Activated CD4-positive, CD25-positive, alpha-beta regulatory T cell treated with anti-CD3 and anti-CD28 coated beads, Interleukin-2, amount 50 U/mL, for 16 hours (primary cell): ENCODE measurements around the gene CHDH.

Experiments
- DNase-seq: peaks from one replicate; pipeline ENCODE4 v3.0.0-alpha.2; 2020; ENCODE audit warnings: low read depth, low spot score

Gene CHDH

DNA sequence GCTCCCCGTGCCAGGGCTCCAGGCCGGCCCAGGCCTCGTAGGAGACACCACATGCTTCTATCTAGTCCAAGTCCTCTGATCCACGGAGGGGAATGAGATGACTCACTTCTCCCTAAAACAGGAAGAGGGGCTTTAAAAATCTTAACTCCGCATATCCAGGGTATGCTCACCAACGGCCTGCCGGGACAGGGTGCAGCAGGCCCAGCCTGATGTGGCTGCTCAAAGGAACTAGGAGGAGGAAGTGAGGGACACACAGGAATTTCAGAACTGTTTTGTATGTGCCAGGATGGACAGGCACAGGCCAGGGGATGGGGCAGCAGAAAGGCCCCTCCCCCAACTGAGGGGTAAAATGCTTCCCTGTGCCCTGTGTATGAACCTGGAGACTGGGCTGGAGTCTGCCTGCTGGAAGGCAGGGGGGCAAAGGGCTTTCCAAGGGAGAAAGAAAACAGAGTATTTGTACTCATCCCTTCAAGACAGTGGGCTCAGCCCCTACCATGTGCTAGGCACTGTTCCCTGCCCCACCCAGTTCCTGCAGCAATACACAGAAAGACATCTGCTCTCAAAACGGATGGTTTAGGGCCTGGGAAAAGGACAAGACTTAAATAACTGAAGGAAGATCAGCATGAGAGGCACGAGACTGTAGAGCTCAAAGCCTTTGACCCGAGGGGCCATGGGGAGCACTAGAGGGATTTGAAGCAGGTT lies 22.1 kb downstream of the CHDH start:
- no peak for DNase-seq

DNA sequence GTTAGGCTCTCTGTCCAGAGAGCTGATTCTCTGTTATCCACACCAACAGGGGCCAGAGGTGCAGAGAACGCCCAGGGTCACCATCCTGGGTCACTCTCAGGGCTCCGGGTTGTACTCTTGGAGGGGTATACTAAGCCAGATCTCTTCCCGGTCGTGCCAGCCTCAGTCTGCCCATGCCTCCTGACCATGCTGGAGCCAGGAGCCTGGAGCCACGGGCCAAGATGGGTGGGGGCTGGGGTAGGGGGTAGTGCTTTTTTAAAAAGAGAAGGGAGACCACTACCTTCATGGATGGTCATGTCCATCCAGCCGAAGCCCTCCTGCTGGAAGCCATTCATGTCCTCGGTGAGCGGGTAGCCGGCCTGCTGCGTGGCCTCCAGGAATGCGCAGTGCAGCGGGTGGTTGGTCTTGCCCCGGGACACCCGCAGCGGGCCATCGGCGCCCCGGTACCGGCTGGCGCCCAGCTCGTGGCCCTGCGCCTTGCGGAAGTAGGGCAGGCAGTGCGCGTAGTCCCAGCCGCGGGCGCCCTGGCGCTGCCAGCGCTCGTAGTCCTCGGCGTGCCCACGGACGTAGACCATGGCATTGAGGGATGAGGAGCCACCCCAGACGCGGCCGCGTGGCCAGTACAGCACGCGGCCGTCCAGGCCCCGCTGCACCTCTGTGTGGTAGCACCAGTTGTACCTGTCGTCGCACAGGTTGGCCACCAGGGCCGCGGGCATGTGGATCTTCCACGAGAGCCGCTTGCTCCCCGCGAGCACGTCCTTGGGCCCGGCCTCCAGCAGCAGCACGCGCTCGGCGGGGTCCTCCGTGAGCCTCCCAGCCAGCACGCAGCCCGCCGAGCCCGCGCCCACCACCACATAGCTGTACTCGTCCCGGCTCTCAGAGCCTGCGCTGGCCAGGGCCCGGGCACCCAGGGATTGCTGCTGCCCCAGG lies 22.9 kb downstream of the CHDH start:
- no peak for DNase-seq

DNA sequence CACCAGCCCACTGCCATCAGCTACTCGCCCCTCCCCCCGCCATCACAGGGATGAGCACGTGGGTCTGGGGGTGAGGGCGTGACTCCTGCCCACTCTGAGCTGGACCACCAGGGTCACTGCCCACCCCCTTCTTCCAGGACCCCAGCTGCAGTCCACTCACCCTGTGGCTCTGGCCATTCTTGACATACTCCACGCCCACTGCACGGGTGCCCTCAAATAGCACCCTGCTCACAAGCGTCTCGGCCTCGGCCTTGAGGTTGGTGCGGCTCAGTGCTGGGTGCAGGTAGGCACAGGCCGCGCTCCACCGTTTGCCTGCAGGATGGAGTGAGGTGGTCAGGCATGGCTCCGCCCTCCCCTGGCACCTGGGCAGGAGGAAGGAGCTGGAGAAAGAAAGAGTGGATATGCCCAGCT lies 23.9 kb downstream of the CHDH start:
- no peak for DNase-seq

DNA sequence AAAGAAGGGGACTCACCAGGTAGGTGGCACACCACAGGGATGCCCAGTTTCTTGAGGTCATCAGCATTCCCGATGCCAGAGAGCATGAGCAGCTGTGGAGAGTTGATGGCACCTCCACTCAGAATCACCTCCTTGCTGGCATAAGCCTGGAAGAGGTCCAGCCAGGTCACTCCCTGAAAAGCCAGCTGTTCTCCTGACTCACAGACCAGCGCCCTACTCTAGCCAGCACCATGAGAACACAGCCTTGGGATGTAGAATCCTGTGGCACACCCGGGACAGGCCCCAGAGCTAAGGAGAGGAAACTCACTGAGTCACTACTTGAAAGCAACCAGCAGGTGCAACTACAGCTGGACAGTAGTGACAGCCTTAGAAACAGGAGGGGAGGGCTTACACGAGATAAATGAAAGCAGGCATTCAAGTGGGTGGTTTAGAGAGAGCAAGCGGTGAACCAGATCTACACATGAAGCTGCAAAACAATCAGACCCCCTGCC lies 24.5 kb downstream of the CHDH start:
- DNase-seq, result no peak

DNA sequence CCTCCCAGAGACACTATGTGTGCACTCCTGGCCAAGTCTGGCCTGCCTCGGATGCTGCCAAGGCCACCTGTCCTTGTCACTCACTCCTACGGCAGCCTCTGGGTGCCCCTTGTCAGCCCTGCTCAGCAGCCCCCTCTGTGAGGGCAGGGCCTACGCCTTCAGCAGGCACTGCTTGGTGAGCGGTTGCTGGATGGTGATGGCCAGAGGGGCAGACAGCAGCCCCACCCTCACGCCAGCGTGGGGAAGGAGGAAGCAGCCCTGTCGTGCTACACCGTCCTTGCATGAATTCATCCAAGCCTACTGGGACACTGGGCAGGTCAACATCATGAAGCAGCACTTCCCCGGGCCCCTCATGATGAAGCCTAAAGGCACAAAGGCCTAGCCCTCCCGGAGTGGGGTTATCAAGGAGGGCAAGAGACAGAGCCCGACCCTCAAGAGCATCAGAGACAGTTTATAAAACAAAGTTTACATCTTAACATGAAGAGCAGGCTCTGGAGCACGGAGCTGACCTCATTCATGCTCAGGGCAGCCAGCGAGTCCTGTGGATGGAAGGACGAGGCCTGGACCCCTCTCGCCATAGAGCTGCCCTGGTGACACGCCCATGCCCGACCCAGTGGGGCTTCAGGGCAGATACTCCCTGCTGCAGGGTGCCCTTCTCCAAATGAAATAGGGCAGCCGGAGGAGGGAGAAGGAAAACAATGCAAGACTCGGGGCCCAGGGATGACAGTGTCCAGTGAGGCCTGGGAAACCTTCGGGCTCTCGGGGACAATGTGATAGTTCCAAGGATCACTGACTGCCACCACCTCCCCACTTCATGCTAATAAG lies 25.3 kb downstream of the CHDH start:
- DNase-seq, result no peak

DNA sequence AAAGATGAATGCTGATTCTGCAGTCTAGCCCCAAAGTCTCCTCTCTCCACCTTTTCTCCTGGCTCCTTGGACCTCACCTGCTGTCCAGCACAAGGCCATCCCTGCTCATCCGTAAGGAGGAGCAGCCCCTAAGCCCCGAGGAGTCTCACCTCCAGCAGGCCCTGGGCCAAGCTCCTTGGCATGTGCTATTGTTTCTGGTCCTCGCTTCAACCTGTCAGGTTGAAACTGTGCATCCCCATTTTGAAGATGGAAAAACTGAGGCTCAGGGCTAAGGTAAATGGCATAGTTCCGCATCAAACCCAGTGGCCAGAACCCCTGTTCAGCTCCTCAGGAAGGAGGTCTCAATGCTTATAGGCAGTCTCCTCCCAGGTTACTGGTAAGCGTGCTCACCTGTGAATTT lies 26.1 kb downstream of the CHDH start:
- DNase-seq, result no peak

DNA sequence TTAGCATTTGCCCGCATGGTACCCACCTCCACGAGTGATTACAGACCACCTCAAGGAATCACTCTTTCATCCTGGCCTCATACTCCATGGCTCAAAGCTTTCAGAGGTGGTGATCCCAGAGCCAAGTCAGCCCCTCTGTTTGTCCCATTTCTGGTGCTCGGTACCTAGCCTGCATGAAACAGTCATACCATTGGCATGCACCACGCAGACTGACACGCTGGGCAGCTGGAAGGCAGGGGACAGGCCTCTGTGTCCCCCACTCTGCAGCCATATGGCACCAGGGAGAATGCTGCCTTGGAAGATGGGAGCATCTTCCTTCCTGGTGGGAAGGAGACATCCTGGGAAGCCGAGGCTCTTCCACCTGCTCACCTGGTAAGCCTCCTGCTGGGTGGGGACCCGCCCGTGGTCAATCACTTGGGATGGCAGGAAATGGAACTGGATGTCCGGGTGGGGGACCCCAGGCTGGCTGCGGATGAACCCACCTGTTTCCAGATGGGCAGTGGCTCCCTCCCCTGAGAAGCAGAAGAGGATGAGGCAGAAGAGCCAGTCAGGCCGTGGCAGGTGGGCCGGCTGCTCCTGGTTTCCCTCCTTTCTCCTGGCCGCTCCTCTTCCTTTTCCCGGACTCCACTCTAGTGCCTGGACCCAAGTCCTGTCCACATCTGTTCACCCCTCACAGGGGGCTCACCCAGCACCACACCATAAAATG lies 26.9 kb downstream of the CHDH start:
- DNase-seq, result no peak

DNA sequence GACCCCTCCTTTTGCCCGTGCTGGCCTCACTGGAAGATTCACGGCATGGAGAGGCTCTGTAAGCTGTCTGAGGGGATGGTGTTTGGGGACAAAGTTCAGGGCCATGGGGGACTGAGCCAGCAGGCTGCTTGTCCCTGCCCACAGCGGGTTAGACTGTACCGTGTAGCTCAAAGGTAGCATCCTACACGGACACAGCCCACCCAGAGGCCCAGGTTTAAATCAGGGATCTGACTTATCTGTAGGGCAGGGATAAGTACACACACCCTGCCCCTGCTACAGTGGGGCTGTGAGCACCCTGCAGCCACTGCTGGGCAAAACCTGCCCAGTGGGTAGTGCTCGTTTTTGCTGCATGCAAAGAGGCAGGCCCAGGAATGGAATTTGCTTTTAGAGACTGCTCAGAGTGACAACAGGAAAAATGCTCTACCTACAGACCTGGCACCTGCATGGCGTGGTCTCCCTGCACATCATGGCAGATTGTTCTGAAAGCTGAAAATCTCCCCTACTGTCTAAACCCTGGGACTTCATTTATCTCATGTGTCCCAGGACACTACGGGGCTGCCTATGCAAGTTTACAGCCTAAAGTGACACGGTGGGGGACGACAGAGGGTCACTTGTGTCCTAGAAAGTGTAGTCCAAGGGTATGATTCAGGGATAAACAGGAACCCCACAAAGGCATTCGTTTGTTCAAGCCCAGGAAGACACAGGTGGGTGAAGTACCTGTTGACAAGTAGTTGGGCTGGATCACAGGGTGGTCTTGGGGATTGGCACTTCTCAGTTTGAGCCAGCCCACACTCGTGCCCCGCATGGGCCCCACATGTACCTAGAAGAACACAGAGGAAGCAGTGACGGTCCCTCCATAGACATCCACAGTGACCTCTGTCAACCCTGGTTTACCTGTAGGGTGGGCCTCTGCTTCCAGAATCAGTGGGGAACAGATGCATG lies 27.7 kb downstream of the CHDH start:
- no peak for DNase-seq

DNA sequence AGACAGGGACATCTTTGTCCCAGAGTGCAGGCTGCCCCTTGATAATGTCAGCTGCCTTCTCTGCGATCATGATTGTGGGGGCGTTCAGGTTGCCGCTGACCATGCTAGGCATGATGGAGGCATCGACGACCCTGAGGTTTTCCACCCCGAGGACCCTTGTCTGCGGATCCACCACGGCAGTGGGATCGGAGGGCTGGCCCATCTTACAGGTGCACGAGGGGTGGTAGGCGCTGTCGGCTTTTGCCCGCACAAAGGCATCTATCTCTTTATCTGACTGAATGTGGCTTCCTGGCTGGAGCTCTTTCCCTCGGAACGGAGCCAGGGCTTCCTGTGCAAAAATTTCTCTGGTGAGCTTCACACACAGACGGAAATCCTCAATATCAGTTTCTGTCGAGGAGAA lies 28.4 kb downstream of the CHDH start:
- DNase-seq, result no peak

DNA sequence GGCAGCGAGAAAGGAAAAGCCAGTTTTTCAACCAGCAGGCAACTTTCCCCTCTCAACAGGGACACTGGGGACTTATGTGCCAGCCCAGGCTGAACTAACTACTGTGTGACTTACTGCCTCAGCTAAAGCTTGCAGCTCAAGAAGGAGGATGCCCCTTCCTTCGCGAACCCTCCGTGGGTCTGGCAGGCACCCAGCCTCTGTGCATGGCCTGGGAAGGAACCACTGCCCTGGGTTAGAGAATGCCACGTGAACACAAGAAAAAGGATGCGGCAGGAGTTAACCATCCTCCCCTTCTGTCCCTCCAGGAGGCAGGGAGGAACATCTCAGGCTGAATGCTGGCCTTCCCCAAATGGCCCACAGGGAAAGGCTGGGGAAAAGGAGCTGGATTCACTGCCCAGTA lies 29.0 kb downstream of the CHDH start:
- DNase-seq, result no peak

DNA sequence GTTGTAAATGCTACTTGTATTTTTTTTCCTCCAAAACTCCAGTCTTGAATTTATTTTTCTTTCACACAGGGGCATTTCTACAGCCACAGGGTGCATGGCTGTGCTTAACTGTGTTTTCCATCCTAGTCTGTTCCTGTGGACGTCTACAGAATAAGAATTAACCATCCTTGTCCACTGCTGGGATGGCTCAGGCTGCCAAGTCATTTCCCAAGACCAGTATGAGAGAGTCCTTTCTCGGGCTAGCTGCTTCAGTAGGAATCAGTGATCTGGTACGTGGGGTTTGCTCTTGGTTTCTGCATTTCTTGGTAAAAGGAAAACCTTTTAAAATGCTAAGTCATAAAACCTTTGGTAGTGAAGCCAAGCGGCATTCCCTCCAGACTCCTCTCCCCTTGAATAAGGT lies 29.8 kb downstream of the CHDH start:
- no peak for DNase-seq

DNA sequence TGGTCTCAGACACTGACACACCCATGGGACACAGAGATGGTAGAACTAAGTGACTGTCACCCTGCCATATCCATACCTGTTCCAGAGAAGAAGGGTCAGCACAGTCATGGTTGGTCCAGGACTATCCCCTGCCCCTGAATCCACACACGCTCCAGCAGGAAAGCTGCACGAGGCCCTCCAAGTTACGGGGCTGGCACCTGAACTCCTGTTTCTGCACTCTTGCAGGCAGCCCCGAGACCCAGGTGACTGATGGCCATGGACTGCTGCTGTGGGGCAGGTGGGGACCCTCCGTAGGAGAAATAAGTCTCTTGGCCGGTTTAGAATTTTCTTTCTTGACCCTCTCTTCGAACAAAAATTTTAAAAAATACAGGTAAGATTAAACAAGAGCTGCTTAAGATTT lies 30.6 kb downstream of the CHDH start:
- no peak for DNase-seq

DNA sequence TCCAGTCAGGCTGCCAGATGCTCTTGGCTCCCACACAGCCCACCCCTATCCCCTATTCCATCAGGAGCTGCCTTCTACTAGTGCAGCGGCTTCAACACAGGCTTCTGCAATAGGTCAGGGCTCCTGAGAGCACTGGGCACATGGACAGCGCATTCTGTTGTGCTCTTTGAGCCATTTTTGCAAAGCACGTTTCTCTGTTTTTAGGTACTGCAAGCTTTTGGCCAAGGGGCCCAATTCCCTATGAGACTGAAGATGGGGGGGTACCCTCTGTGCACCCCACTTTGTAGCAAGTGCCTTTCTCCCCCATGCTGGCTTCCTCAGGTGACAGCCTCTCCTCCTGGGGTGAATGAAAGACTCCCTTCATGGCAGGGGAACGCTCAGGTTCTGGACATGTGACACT lies 31.2 kb downstream of the CHDH start:
- DNase-seq, result no peak

DNA sequence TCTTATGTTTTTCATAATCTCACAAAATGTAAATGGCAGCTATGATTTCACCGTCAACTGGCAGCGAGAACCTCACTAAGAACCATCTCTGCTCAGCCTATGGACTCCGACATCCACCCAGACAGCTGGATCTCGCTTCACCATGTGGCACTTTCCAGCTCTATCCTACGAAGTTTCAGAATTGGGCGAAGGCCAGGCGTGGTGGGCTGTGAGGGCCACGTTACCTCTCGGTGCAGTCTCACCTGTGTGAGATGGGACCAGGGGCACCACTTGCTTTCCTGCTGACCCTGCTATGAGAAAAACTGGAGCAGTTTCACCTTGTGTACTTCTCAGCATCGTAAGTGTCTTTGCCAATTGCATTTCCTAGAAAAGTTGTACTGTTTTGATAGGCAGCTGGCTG lies 32.3 kb downstream of the CHDH start:
- DNase-seq, result no peak

DNA sequence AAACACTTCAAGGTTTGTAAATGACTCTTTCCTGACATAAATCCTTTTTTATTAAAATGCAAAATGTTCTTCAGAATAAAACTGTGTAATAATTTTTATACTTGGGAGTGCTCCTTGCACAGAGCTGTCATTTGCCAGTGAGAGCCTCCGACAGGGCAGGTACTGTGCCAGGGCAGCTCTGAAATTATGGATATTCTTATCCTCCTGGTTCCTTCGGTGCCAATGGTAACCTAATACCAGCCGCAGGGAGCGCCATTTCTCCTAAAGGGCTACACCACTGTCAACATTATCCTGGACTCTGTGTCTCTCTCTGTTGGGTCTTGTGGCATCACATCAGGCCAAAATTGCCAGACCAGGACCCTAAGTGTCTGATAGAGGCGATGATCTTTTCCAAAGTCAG lies 33.0 kb downstream of the CHDH start:
- DNase-seq, result no peak

DNA sequence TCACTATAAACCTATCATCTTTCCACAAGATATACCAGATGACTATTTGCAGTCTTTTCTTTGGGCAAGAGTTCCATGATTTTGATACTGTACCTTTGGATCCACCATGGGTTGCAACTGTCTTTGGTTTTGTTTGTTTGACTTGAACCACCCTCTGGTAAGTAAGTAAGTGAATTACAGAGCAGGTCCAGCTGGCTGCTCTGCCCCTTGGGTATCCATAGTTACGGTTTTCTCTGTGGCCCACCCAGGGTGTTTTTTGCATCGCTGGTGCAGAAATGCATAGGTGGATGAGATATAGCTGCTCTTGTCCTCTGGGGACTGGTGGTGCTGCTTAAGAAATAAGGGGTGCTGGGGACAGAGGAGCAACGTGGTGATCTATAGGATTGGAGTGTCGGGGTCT lies 33.8 kb downstream of the CHDH start:
- DNase-seq, result no peak

DNA sequence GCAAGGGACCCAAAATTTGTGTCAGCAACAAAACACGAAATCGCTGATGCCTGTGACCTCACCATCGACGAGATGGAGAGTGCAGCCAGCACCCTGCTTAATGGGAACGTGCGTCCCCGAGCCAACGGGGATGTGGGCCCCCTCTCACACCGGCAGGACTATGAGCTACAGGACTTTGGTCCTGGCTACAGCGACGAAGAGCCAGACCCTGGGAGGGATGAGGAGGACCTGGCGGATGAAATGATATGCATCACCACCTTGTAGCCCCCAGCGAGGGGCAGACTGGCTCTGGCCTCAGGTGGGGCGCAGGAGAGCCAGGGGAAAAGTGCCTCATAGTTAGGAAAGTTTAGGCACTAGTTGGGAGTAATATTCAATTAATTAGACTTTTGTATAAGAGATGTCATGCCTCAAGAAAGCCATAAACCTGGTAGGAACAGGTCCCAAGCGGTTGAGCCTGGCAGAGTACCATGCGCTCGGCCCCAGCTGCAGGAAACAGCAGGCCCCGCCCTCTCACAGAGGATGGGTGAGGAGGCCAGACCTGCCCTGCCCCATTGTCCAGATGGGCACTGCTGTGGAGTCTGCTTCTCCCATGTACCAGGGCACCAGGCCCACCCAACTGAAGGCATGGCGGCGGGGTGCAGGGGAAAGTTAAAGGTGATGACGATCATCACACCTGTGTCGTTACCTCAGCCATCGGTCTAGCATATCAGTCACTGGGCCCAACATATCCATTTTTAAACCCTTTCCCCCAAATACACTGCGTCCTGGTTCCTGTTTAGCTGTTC lies 34.9 kb downstream of the CHDH start:
- DNase-seq, result no peak

DNA sequence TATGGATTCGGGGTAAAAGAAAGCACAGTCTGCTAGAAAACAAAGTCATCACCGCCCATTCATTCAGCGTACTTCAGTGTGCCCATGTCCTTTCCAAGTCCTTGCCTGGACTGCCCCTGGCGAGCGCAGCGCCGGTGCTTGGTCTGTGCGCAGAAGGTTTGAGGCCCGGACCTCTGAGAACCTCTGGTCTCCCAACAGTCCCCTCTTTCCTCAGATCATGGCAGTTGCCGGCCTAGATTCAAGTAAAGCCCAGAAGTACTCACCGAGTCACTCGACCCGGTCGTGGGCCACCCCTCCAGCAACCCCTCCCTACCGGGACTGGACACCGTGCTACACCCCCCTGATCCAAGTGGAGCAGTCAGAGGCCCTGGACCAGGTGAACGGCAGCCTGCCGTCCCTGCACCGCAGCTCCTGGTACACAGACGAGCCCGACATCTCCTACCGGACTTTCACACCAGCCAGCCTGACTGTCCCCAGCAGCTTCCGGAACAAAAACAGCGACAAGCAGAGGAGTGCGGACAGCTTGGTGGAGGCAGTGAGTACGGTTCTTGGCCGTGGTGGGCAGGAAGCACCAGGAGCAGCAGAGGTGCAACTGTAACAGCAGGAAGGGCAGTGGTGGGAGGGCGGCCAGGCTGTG lies 36.3 kb downstream of the CHDH start:
- no peak for DNase-seq

DNA sequence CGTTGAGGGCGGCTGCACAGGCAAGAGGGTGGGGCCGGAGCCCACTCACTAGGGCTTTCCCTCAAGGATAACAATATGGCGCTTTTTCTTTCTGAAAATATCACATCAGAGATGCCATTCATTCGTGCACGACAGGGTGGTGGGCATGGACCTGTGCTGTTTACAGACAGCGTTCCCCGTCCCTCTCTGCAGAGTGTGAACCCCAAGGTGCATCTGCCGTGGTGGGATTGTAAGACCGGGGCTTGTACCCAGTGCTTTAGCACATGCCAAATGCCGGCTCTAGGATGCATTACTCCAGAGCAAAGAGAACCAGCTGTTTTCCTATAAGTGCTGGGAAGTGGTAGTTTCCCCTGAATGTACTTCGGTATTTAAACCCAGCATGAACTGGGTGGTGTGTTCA lies 37.0 kb downstream of the CHDH start:
- DNase-seq, result no peak
